Stimulated activated memory B cell treated with anti-CD40 and anti-IgM and Interleukin-4, amounts not matched to agents 10 μg/mL and 1 μg/mL and 100 μg/mL, for 72 hours (primary cell): ENCODE data around the gene MALT1.

ENCODE experiments used
- ATAC-seq: fragments of 150-1000 bp; cut with Tn5 transposase; 2 replicates; pipeline ENCODE4 v1.10.0; 2021
- H3K27ac Mint-ChIP-seq: one replicate; pipeline ENCODE4 v1.8.0; 2022; ENCODE audit warnings: mild to moderate bottlenecking, mixed read lengths
- H3K27me3 Mint-ChIP-seq: one replicate; pipeline ENCODE4 v1.8.0; 2022; ENCODE audit warnings: mixed read lengths
- H3K36me3 Mint-ChIP-seq: one replicate; pipeline ENCODE4 v1.8.0; 2022; ENCODE audit warnings: mixed read lengths
- H3K4me1 Mint-ChIP-seq: one replicate; pipeline ENCODE4 v1.8.0; 2022; ENCODE audit warnings: mixed read lengths
- H3K4me3 Mint-ChIP-seq: one replicate; pipeline ENCODE4 v1.8.0; 2022; ENCODE audit warnings: mild to moderate bottlenecking, moderate library complexity, mixed read lengths
- H3K9me3 Mint-ChIP-seq: one replicate; pipeline ENCODE4 v1.8.0; 2022; ENCODE audit warnings: mixed read lengths

Gene MALT1

DNA sequence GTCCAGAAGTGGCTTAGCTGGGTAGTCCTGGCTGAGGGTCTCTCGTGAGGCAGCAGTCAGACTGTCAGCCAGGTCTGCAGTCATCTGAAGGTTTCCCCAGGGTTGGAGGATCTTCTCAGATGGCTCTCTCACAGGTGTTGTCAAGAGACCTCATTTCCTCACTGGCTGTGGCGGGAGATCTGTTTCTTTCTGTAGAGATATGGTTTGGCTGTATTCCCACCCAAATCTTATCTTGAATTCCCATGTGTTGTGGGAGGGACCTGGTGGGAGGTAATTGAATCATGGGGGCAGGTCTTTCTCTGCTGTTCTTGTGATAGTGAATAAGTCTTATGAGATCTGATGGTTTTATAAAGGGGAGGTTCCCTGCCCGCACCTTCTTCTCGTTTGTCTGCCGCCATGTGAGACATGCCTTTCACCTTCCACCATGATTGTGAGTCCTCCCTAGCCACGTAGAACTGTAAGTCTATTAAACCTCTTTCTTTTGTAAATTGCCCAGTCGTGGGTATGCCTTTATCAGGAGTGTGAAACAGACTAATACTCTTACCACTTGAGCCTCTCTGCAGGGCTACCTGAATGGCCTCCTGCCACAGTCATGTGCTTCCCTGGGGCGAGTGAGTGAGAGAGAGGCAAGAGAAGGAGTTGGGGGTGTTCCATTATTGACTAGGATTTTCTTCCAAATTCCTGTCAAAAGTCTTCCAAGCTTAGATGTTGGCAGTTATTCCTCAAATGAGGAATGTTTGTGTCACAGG is 23.6 kb downstream of the MALT1 start:
- no peak for ATAC-seq
- Mint-ChIP-seq H3K27ac (peak overlapping the region; percentile 46), H3K4me1 (peaks cover 45% of the 10 kb centered on the region), H3K4me3 (no peak overlapping the region), H3K9me3 (no peaks in the 10 kb centered on the region), H3K27me3 (no peaks in the 10 kb centered on the region), H3K36me3 (peaks cover 44% of the 10 kb centered on the region)

GRCh38 chr18:58695772-58696171 is 24.5 kb downstream of the MALT1 start:
- Mint-ChIP-seq H3K27ac (no peak overlapping the region), H3K4me3 (no peak overlapping the region), H3K27me3 (no peaks in the 10 kb centered on the region), H3K36me3 (peaks cover 36% of the 10 kb centered on the region), H3K4me1 (peaks cover 38% of the 10 kb centered on the region), H3K9me3 (no peaks in the 10 kb centered on the region)
- no peak for ATAC-seq

- no peak overlapping the region for H3K4me3 Mint-ChIP-seq
- no peaks in the 10 kb centered on the region for H3K9me3 Mint-ChIP-seq
- H3K4me1 Mint-ChIP-seq, result peaks cover 38% of the 10 kb centered on the region
- H3K27me3 Mint-ChIP-seq, result no peaks in the 10 kb centered on the region
- ATAC-seq, result no peak
- H3K27ac Mint-ChIP-seq, result no peak overlapping the region
- H3K36me3 Mint-ChIP-seq, result peaks cover 44% of the 10 kb centered on the region
Observed at GRCh38 chr18:58697146-58697545, 25.9 kb downstream of the MALT1 start.

DNA sequence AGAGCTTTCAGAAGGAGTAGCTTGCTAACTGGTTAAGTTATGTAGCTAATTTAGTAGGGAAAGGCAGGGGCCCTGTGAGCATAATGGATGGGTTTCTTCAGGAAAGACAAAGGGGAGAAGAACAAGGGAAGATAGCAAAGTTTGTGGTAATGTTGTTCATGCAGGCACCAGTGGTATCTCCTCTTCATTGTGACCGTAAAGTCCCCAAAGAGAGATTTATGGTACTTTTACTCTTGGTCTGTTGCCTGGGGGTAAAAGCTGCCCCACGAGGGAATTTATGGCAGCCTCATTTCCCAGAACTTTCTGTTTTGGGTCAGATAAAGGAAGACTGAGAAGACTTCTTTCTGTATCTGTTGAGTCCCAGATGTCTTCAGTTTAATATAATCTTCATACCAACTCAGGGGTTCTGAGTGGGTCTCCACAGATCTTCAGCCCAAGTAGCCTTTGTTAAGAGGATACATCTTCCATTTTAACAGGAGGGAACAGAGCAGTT is 27.5 kb downstream of the MALT1 start:
- Mint-ChIP-seq H3K27me3 (no peaks in the 10 kb centered on the region), H3K9me3 (no peaks in the 10 kb centered on the region), H3K4me1 (peaks cover 36% of the 10 kb centered on the region), H3K4me3 (no peak overlapping the region), H3K27ac (no peak overlapping the region), H3K36me3 (peaks cover 50% of the 10 kb centered on the region)
- no peak for ATAC-seq

- Mint-ChIP-seq H3K27ac (no peak overlapping the region), H3K36me3 (peaks cover 51% of the 10 kb centered on the region), H3K4me3 (no peak overlapping the region), H3K9me3 (no peaks in the 10 kb centered on the region), H3K27me3 (no peaks in the 10 kb centered on the region), H3K4me1 (peaks cover 29% of the 10 kb centered on the region)
- ATAC-seq, result no peak
Observed at GRCh38 chr18:58699551-58699950, 28.3 kb downstream of the MALT1 start.

DNA sequence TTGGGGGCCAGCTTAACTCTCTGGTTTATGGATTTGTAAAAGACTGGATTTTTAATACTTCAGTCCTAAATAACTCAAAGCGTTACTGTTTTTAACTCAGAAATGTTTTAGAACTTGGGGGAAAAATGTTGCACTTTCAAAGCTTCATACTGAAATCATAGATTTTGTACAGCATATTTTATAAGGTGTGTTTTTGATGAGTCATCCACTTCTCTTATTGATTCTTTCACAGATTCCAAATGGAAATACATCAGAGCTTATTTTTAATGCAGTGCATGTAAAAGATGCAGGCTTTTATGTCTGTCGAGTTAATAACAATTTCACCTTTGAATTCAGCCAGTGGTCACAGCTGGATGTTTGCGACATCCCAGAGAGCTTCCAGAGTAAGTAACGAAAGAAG is 28.9 kb downstream of the MALT1 start:
- H3K27ac Mint-ChIP-seq, result no peak overlapping the region
- peaks cover 23% of the 10 kb centered on the region for H3K4me1 Mint-ChIP-seq
- no peaks in the 10 kb centered on the region for H3K27me3 Mint-ChIP-seq
- no peak for ATAC-seq
- no peaks in the 10 kb centered on the region for H3K9me3 Mint-ChIP-seq
- H3K4me3 Mint-ChIP-seq, result no peak overlapping the region
- H3K36me3 Mint-ChIP-seq, result peaks cover 51% of the 10 kb centered on the region

DNA sequence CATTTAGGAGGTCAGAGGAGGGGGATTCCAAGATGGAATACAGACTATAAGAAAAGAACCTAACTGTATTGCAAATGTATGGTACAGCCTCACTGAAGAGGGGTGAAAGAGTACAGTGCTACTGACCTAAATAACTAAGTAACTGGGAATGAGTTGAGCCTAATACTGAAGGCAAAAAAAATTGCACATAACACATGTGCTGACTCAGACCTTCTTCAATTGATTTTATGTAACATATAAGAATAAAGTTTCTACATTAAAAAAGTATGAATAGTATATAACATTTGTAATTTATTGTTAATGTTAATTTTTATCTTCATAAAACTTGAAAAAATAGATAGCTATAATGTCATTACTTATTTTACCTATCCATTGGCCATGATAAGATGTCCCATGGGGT is 41.7 kb downstream of the MALT1 start:
- Mint-ChIP-seq H3K4me1 (peaks cover 46% of the 10 kb centered on the region), H3K36me3 (peaks cover 33% of the 10 kb centered on the region), H3K27me3 (no peaks in the 10 kb centered on the region), H3K4me3 (no peak overlapping the region), H3K9me3 (no peaks in the 10 kb centered on the region), H3K27ac (peak overlapping the region; percentile 38)
- no peak for ATAC-seq

- ATAC-seq, result peak; percentile 91
- H3K27me3 Mint-ChIP-seq, result no peaks in the 10 kb centered on the region
- peak overlapping the region; percentile 36 for H3K4me3 Mint-ChIP-seq
- H3K4me1 Mint-ChIP-seq, result peaks cover 55% of the 10 kb centered on the region
- H3K36me3 Mint-ChIP-seq, result peaks cover 41% of the 10 kb centered on the region
- H3K9me3 Mint-ChIP-seq, result no peaks in the 10 kb centered on the region
- peak overlapping the region; percentile 65 for H3K27ac Mint-ChIP-seq
Observed at GRCh38 chr18:58714259-58714658, 43.0 kb downstream of the MALT1 start.

DNA sequence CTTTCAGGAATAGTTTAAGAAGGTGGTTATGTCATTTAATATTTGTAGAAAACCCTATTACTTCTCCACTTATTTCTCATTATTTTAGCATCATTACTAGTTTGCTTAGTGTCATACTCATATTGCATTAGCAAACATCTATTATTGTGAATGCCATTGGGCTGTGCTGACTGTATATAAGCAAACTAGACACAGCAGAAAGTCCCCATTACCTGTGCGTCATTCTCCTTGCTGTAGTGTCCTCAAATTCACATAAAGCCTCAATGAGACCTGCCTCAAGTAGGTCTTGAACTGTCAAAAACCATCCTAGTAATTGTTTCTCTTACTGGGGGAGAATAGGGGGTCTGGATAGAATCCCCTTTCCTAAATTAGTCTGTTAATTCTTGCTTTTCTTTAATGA is 43.6 kb downstream of the MALT1 start:
- Mint-ChIP-seq H3K4me1 (peaks cover 58% of the 10 kb centered on the region), H3K4me3 (no peak overlapping the region), H3K27me3 (no peaks in the 10 kb centered on the region), H3K9me3 (no peaks in the 10 kb centered on the region), H3K36me3 (peaks cover 44% of the 10 kb centered on the region), H3K27ac (peak overlapping the region; percentile 65)
- no peak for ATAC-seq

DNA sequence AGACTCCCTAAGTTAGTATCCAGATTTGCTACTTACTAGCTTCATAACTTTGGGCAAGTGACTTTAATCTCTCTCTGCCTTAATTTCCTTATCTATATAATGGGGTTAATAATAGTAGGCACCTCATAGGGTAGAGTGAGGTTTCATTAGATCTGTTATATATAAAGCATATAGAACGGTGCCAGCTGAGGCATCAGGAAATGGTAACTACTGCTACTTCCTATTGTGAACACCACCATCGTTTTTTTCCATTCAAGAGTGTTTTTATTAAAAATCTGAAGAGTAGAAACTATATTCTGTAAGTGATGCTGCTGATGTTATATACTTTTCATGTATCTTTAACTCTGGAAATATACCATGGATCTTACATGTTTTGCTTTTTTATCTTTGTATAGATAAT is 44.3 kb downstream of the MALT1 start:
- Mint-ChIP-seq H3K27ac (peak overlapping the region; percentile 81), H3K27me3 (no peaks in the 10 kb centered on the region), H3K36me3 (peaks cover 51% of the 10 kb centered on the region), H3K4me1 (peaks cover 58% of the 10 kb centered on the region), H3K9me3 (no peaks in the 10 kb centered on the region), H3K4me3 (no peak overlapping the region)
- ATAC-seq, result no peak

GRCh38 chr18:58716060-58716756 is 44.9 kb downstream of the MALT1 start:
- Mint-ChIP-seq H3K27ac (peak overlapping the region; percentile 81), H3K27me3 (no peaks in the 10 kb centered on the region), H3K4me1 (peaks cover 58% of the 10 kb centered on the region), H3K36me3 (peaks cover 56% of the 10 kb centered on the region), H3K9me3 (no peaks in the 10 kb centered on the region), H3K4me3 (no peak overlapping the region)
- ATAC-seq, result peak; percentile 78

GRCh38 chr18:58721566-58722239 is 50.4 kb downstream of the MALT1 start:
- Mint-ChIP-seq H3K4me3 (no peak overlapping the region), H3K4me1 (peaks cover 20% of the 10 kb centered on the region), H3K27ac (no peak overlapping the region), H3K27me3 (no peaks in the 10 kb centered on the region), H3K9me3 (no peaks in the 10 kb centered on the region), H3K36me3 (peaks cover 51% of the 10 kb centered on the region)
- ATAC-seq, result no peak

DNA sequence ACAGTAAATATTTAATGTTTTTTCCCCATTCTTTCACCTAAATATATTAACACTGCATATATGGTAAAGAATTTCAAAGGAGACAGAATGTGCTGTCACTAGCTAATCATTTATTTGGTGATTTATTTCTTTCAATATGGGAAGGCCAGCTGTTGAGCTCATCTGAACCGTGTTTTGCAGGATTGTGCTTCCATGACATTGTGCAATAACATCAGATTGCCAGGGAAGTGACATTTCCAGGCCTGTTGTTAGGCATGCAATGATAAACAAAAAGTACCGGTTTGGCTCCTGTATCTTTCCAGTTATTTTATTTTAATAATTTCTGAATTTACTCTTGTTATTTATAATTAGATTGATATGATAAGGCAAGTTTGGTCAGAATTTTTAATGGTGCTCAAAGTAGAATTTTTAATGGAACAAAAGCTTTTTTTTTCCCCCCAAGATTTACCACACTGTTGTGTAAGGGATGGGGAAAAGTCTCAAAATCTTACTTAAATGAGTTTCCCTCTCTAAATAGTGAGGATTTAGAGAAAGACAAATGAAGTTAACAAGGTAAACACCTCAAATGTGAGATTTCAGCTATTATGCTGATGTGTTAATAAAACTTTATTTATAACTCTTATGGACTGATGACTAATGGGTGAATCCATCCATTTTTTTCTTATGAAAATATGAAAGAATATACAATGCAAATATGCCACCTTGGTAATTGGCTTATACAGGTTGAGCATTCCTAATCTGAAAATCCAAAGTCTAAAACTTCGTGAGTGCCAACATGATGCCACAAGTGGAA is 52.7 kb downstream of the MALT1 start:
- ATAC-seq, result no peak
- H3K27ac Mint-ChIP-seq, result no peak overlapping the region
- H3K4me3 Mint-ChIP-seq, result no peak overlapping the region
- no peaks in the 10 kb centered on the region for H3K9me3 Mint-ChIP-seq
- peaks cover 11% of the 10 kb centered on the region for H3K4me1 Mint-ChIP-seq
- H3K27me3 Mint-ChIP-seq, result no peaks in the 10 kb centered on the region
- H3K36me3 Mint-ChIP-seq, result peaks cover 38% of the 10 kb centered on the region

DNA sequence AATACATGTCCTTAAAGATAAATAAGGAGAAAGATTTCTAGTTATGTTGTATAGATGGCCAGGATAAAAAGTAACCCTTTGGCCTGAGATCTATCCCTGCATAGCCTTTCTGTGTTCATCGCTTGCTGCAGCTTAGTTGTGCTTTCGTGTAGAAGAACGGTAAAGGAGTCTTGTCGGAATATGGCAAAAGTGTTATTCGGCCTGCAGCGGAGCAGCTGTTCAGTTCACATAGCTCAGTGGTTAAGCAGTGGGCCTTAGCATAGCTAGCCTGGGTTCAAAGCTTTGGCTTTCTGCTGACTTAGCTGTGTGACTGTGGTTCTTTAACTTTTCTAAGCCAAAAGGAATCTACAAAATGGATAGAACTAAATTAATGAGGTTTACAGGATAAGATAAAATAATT is 55.4 kb downstream of the MALT1 start:
- Mint-ChIP-seq H3K4me1 (peaks cover 15% of the 10 kb centered on the region), H3K36me3 (peaks cover 42% of the 10 kb centered on the region), H3K27me3 (no peaks in the 10 kb centered on the region), H3K27ac (no peak overlapping the region), H3K4me3 (no peak overlapping the region), H3K9me3 (no peaks in the 10 kb centered on the region)
- no peak for ATAC-seq
